ENCODE measurements around the gene ADGRG6.

Gene ADGRG6

GRCh38 chr6:142372348-142372747 lies 70.5 kb downstream of the ADGRG6 start:
- no peak overlapping the region for H3K4me3 ChIP-seq (replicated peaks; ENCODE audit: low read depth, low read length)
- TF ChIP-seq CTCF (IDR thresholded peaks at IDR 0.05; ENCODE audit: low read length, missing control alignments), result no peak
- peak; percentile 48 for DNase-seq (ENCODE audit: low read depth)

GRCh38 chr6:142373268-142374090 lies 71.7 kb downstream of the ADGRG6 start:
- H3K4me3 ChIP-seq (replicated peaks; ENCODE audit: low read depth, low read length), result no peak overlapping the region
- DNase-seq (ENCODE audit: low read depth), result no peak
- no peak for TF ChIP-seq CTCF (IDR thresholded peaks at IDR 0.05; ENCODE audit: low read length, missing control alignments)

GRCh38 chr6:142374091-142374770 lies 72.4 kb downstream of the ADGRG6 start:
- H3K4me3 ChIP-seq (replicated peaks; ENCODE audit: low read depth, low read length), result no peak overlapping the region
- TF ChIP-seq CTCF (IDR thresholded peaks at IDR 0.05; ENCODE audit: low read length, missing control alignments), result no peak
- no peak for DNase-seq (ENCODE audit: low read depth)

GRCh38 chr6:142374965-142375733 lies 73.3 kb downstream of the ADGRG6 start:
- peak; percentile 85 for DNase-seq (ENCODE audit: low read depth)
- no peak overlapping the region for H3K4me3 ChIP-seq (replicated peaks; ENCODE audit: low read depth, low read length)
- no peak for TF ChIP-seq CTCF (IDR thresholded peaks at IDR 0.05; ENCODE audit: low read length, missing control alignments)

GRCh38 chr6:142376115-142376514 lies 74.3 kb downstream of the ADGRG6 start:
- no peak for TF ChIP-seq CTCF (IDR thresholded peaks at IDR 0.05; ENCODE audit: low read length, missing control alignments)
- no peak overlapping the region for H3K4me3 ChIP-seq (replicated peaks; ENCODE audit: low read depth, low read length)

GRCh38 chr6:142376800-142377496 lies 75.1 kb downstream of the ADGRG6 start:
- TF ChIP-seq CTCF (IDR thresholded peaks at IDR 0.05; ENCODE audit: low read length, missing control alignments), result no peak
- DNase-seq (ENCODE audit: low read depth), result peak; percentile 60
- no peak overlapping the region for H3K4me3 ChIP-seq (replicated peaks; ENCODE audit: low read depth, low read length)

More at GRCh38 chr6:142376115-142376514, 74.3 kb downstream of the ADGRG6 start:
- no peak for DNase-seq (ENCODE audit: low read depth)

All from fibroblast of pulmonary artery (primary cell).